Measurements from ENCODE around the gene RASA4B.
"Not testable (repeated sequence)": the region's sequence is repeated elsewhere in the genome, so short reads cannot be mapped to it uniquely, and the experiment has no call there.

The RASA4B gene

GRCh38 chr7:102473271-102473991 lies 44.1 kb downstream of the RASA4B start:
- DNase-seq = peak in 6 of 14 donors; percentile 11 to 62 (median 36)

GRCh38 chr7:102472126-102473041 lies 45.2 kb downstream of the RASA4B start:
- peak in 2 of 14 donors; percentile 15 to 72 for DNase-seq

- DNase-seq = no peak
Observed at GRCh38 chr7:102471791-102472125, 45.8 kb downstream of the RASA4B start.

DNA sequence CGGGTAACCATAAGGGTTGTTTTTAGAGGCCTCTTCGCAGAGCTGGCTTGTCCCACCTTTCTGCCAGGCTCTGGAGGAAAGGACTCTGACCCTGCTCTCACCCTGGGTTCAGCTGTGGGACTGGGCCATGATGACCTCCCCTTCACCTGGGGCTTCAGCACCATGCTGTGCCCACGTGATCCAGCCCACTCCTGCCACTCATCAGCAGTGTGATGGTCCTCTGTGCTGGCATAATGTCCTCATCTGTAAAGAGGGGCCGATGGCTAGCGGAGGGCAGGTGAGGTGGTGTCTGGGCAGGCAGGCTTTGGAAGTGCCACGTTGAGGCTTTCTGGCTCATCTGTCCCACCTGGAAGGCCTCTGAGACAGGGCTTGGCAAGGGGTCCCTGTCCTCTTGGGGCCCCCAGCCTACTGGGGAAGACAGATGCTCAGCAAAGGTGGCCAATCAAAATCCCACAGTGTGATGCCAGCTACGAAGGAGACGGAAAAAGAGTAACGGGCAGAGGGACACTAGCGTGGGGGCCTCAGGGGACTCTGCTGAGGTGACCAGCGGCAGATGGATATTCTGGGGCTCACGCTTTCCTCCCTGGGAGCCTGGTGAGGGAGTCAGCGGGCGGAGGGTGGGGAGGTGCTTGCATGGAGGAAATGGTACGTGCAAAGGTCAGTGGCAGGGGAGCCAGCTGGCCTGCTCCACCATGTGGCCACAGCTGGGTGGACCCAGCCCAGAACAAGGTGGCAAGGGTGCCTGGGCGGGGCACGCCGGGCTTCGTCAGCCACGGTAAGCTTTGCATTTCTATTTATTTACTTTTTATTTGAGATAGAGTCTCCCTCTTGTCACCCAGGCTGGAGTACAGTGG lies 47.4 kb downstream of the RASA4B start:
- DNase-seq = no peak

DNA sequence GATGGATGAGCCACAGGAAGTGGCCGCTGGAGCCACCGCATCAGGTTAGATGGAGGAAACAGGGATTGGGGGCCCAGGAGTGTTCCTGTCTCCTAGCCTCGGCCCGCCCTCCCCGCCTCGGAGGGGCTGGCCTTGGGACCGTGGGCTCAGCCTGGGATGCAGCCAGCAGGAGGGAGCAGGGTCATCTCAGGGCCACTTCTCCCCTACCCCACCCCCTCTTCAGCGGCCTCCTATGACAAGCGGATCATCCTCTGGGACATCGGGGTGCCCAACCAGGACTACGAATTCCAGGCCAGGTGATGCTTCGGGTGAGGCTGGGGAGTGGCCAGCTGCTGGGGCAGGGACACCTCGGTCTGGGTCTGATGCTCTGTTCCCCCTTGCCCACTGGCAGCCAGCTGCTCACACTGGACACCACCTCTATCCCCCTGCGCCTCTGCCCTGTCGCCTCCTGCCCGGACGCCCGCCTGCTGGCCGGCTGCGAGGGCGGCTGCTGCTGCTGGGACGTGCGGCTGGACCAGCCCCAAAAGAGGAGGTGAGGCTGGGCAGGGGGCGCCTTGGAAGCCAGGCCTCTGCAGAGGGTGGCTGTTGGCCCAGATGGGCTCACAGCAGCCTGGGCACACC lies 48.1 kb downstream of the RASA4B start:
- DNase-seq = no peak

- peak in 1 of 14 donors; percentile 35 for DNase-seq
Observed at GRCh38 chr7:102468478-102469350, 48.9 kb downstream of the RASA4B start.

DNA sequence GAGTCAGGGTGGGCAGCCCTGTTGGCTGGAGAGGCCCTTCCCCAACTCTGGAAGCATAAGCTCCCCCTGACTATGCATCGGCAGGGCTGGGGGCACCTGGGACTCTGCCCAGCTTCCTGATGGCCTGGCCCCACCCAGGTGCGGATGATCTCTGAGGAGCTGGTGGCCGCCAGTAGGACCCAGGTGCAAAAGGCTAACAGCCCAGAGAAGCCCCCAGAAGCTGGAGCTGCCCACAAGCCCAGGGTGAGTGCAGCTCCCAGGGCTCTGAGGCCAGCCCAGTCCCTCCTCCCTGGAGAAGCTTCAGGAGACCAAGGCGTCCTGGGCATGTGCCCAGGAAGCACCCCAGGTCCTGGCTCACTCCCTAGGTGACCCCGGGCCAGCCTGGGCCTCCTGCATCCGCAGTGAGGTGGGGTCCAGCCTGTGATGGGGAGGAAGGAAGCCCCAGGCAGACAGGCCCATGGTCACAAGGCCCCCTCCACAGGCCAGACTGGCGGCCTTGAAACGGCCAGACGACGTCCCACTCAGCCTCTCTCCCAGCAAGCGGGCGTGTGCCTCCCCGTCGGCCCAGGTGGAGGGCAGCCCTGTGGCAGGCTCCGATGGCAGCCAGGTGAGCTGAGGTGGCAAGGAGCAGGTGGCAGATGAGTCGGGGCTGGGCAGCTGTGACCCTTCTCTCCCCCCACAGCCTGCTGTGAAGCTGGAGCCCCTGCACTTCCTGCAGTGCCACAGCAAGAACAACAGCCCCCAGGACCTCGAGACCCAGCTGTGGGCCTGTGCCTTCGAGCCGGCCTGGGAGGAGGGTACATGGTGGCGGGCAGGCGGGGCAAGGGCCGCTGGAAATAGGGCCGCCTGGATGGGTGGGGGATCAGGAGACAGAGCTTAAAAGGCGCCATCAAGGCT lies 49.7 kb downstream of the RASA4B start:
- DNase-seq = no peak

GRCh38 chr7:102466097-102466496 lies 51.5 kb downstream of the RASA4B start:
- no peak for DNase-seq

DNA sequence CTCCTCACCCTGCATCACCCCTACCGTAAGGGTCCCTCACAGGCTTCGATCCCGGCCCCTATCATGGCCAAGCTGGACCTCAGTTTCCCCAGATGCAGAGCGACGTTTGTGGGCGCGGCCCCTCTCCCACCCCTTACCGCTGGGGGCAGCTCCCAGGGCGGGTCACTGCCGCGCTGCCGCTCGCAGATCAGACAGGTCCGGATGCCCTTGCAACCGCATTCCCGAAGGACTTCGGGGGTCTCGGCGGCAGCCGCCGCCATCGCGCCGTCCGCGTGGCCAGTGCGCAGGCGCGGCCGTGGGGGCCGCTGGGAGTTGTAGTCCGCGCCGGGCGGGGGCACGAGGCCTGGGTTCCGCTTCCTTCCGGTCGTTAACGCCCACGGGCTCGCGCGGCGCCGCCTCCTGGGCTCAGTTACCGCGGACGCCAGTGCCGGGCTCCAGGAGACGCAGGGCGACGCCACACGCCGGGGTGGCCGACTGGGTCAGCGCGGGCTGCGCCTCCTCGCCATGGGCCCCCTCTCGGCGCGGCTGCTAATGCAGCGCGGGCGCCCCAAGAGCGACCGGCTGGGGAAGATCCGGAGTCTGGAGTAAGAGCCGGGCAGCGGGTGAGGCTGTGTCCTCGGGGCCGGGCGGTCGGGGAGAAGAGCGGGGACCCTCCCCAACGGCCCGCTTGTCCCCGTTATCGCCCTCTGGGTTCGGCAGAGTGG lies 52.8 kb downstream of the RASA4B start, which contains the start of the genes ALKBH4 and LRWD1:
Gene ALKBH4 (minus strand): TSS at position 287 of the 704 bp plus-strand sequence. CDS start 27 bp downstream, at position 260.
Gene LRWD1 (plus strand): TSS at position 408 of the 704 bp plus-strand sequence. CDS start 97 bp downstream, at position 505.
- DNase-seq = peak; percentile 28 to 93 (median 80)

DNA sequence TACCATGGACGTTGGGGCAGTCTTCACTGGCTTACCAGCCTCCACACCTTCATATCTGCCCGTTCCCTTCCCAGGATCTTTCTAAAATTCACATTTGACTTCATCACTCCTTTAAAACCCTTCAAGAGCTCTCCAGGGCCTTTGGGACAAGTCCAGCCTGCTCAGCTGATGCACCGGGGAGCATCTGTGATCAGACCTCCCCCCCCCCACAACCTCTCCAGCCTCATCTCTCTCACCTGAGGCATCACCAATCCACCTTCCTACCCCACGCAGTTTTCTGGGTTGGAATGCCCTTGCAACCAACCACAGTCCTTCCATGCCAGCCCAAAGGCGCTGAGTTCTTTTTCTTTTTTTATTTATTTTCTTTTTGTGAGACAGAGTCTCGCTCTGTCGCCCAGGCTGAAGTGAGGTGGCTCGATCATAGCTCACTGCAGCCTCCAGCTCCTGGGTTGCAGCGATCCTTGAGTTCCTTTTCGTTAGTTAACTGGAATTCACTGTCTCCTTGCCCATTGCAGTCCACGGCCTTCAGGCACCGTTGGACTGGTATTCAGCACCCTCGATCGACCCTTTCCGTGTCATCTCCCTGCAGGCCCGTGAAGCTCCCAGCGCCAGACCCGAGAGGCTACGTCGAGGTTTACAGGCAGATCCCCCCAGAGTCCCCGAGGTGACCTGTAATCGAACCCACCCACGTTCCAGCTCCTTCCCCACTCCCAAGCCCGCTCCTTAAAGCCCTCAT lies 53.6 kb downstream of the RASA4B start:
- peak in 1 of 14 donors; percentile 34 for DNase-seq

GRCh38 chr7:102460467-102460866 lies 57.1 kb downstream of the RASA4B start:
- no peak for DNase-seq

DNA sequence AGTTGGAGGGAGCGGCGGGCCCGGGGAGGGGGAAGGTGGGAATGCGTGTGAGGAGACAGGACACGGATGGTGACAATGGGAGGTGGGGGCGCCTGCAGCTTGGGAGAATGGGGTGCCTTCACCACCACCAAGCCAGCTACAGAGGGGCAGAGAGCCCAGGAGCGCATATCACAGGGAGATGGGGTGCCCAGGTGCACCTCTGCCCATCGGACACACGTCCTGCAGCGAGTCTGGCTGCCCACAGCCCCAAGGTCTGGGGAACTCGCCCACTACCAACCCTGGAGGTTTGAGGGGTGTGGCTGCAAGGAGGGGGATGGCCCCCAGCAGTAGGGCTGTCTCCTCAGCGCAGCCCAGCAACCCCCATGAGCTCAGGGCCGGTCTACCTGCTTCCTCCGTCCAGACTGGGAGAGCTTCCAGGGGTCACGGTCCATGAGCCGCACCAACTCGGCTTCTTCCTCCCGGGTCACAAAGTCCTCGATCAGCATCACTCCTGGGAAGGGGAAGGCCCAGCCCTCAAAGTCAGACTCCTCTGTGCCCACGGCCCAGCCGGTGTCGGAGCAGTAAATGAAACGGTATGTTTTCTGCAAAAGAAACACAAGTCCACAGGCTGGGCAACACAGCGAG lies 58.2 kb downstream of the RASA4B start:
- DNase-seq = no peak

DNA sequence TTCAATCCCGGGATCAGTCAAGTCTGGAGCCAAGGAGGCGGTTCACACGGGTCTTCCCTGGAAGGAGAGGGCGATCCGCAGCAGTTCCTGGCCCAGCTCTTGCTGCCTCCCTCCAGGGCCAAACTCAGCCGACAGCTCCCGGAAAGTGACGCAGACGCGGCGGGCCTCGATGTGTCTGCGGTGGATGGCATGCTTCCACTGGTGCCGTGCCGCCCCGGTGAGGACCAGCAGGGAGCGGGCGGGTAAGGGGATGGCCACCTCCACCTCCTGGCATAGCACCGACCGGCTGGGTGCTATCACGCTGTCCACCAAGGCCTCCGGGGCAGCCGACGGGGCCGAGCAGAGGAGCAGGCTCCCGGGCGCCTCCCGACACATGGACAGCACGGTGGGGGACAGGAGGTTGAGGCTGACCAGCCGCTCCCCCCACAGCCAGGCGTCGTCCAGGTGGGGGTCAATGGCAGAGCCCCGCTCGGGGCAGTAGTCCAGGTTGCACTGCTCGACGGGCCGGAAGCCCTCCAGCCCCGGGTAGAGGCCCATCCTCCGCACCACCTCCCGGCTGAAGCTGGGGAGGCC lies 60.1 kb downstream of the RASA4B start:
- no peak for DNase-seq

GRCh38 chr7:102456327-102456726 lies 61.2 kb downstream of the RASA4B start:
- DNase-seq = no peak

GRCh38 chr7:102455596-102455995 lies 62.0 kb downstream of the RASA4B start:
- DNase-seq = no peak

DNA sequence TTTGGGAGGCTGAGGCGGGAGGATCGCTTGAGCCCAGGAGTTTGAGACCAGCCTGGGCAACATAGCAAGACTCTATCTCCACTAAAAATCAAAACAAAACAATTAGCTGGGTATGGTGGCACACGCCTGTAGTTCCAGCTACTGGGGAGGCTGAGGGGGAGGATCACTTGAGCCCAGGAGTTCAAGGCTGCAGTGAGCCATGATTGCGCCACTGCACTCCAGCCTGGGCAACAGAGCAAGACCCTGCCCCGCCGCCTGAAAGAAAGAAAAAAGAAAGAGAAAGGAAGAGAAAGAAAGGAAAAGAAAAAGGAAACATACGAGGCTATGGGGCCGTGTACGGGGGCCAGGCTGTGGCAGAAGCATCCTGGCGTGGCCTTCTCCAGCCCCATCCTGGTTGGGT lies 62.6 kb downstream of the RASA4B start:
- DNase-seq = not testable (repeated sequence)

- peak in 1 of 14 donors; percentile 69 for DNase-seq
Observed at GRCh38 chr7:102454468-102454867, 63.1 kb downstream of the RASA4B start.

All from C1 segment of cervical spinal cord (tissue), 14 donors.